GM12878 (cell line): Measurements from ENCODE around the gene SFXN5. TPM values are rescaled to one million over a fixed set of nuclear protein-coding genes. Genes with fewer than 3 reads are reported as not detected.
A peak's percentile ranks its signal among the peaks of the same experiment; 100 is the strongest.

Source experiments
- ATAC-seq: fragments of 200-7000 bp; cut with Tn5 transposase; 3 replicates; pipeline ENCODE4 v1.9.1; 2020; ENCODE audit warnings: mild to moderate bottlenecking, moderate library complexity
- BruUV-seq: library from RNA; stranded (reverse); fragments of 400-500 nt; replicated peaks from 2 replicates; lab custom pipeline; 2021; lab: Mats Ljungman, UMichigan
- CTCF ChIA-PET: fragments of 300-600 bp; sonication (Branson Sonifier 250); formaldehyde crosslinking; extraction: SDS; loops from one replicate; lab custom pipeline; 2021; ENCODE audit warnings: inconsistent platforms; lab: Yijun Ruan, JAX
- POLR2A ChIA-PET: fragments of 350-600 bp; formaldehyde crosslinking; extraction: SDS; loops from one replicate; lab custom pipeline; 2021; ENCODE audit warnings: inconsistent platforms; lab: Charles Lee
- RAD21 ChIA-PET: fragments of 300-600 bp; sonication (Branson Sonifier 250); formaldehyde crosslinking; loops from one replicate; lab custom pipeline; 2023; ENCODE audit warnings: antibody characterized with exemption; ENCODE audit not compliant: unreplicated experiment; lab: Charles Lee
- SMC1A ChIA-PET: fragments of 300-600 bp; sonication (Branson Sonifier 250); formaldehyde crosslinking; loops from one replicate; lab custom pipeline; 2023; ENCODE audit not compliant: unreplicated experiment, uncharacterized antibody; lab: Charles Lee
- DNase-seq: peaks from one replicate; pipeline ENCODE4 v3.0.0-alpha.2; 2011; ENCODE audit warnings: low read depth, low spot score
- FAIRE-seq: peaks from 3 replicates; lab custom pipeline; 2011; peaks lifted over from hg19 to GRCh38; lab: Jason Lieb, UNC
- H2AFZ ChIP-seq: 2 replicates; pipeline ENCODE4 v1.6.0; 2011; ENCODE audit warnings: low read depth, low read length, control low read depth; ENCODE audit not compliant: control insufficient read depth
- H3K27ac ChIP-seq: 2 replicates; pipeline ENCODE4 v1.5.1; 2011; ENCODE audit warnings: control low read depth; ENCODE audit not compliant: control insufficient read depth, insufficient read depth
- H3K27me3 ChIP-seq, 2 experiments: replicated peaks in 1 of 2; 2 replicates each; pipeline versions ENCODE4 v1.6.0 to v1.6.1; 2011; ENCODE audit warnings: low read length in 1 of 2; ENCODE audit not compliant: control insufficient read depth in 2 of 2, insufficient read depth in 2 of 2
- H3K36me3 ChIP-seq, 2 experiments: 2 replicates each; pipeline ENCODE4 v1.5.1; 2011; ENCODE audit warnings: low read length in 1 of 2; ENCODE audit not compliant: control insufficient read depth in 2 of 2, insufficient read depth in 2 of 2
- H3K4me1 ChIP-seq: 2 replicates; pipeline ENCODE4 v1.6.1; 2011; ENCODE audit warnings: mild to moderate bottlenecking, low read length, moderate library complexity, mixed read lengths; ENCODE audit not compliant: control insufficient read depth, insufficient read depth
- H3K4me2 ChIP-seq: 2 replicates; pipeline ENCODE4 v1.6.0; 2011; ENCODE audit warnings: control low read depth; ENCODE audit not compliant: control insufficient read depth, insufficient read depth
- H3K4me3 ChIP-seq: fragments of 200-600 bp; sonication (generic); 2 replicates; pipeline ENCODE4 v1.5.1; 2016
- H3K79me2 ChIP-seq: 2 replicates; pipeline ENCODE4 v1.6.0; 2011; ENCODE audit warnings: low read length; ENCODE audit not compliant: control insufficient read depth, insufficient read depth
- H3K9ac ChIP-seq: 2 replicates; pipeline ENCODE4 v1.8.0; 2011; ENCODE audit warnings: low read length, control low read depth, mixed read lengths; ENCODE audit not compliant: control insufficient read depth, insufficient read depth
- H3K9me3 ChIP-seq: replicated peaks from 3 replicates; pipeline ENCODE4 v1.5.1; 2011; ENCODE audit warnings: mild to moderate bottlenecking, low read length; ENCODE audit not compliant: control insufficient read depth, insufficient read depth
- H4K20me1 ChIP-seq: 2 replicates; pipeline ENCODE4 v1.6.0; 2011; ENCODE audit not compliant: control insufficient read depth, insufficient read depth
- BCL11A ChIP-seq: IDR thresholded peaks from 2 replicates; pipeline ENCODE4 v1.6.1; 2011; ENCODE audit warnings: low read depth, low read length
- BCL3 ChIP-seq: IDR thresholded peaks from 2 replicates; pipeline ENCODE4 v1.6.1; 2011; ENCODE audit warnings: borderline replicate concordance, low read depth, mild to moderate bottlenecking, moderate library complexity, low read length; ENCODE audit not compliant: insufficient read depth, poor library complexity, severe bottlenecking
- BHLHE40 ChIP-seq, 2 experiments: fragments of 450-650 bp in 1 of 2; IDR thresholded peaks; 2 replicates each; pipeline ENCODE4 v1.6.1; 2011 to 2017; ENCODE audit warnings: low read depth in 2 of 2, borderline replicate concordance in 1 of 2, improper control_type of control experiment in 1 of 2, low read length in 1 of 2, mild to moderate bottlenecking in 1 of 2
- CBX5 ChIP-seq: sonication (generic); IDR thresholded peaks from 2 replicates; pipeline ENCODE4 v1.6.1; 2016; ENCODE audit warnings: low read depth, moderate library complexity, mild to moderate bottlenecking, inconsistent platforms
- DPF2 ChIP-seq: fragments of 450-650 bp; IDR thresholded peaks from 2 replicates; pipeline ENCODE4 v1.6.1; 2017; ENCODE audit warnings: mild to moderate bottlenecking
- ESRRA ChIP-seq: IDR thresholded peaks from 2 replicates; pipeline ENCODE4 v1.6.1; 2012; ENCODE audit warnings: mild to moderate bottlenecking, low read length, improper control_type of control experiment
- GATAD2B ChIP-seq: fragments of 450-650 bp; conservative IDR thresholded peaks from 2 replicates; pipeline ENCODE4 v1.6.1; 2017; ENCODE audit warnings: low read depth, mild to moderate bottlenecking, moderate library complexity
- HDAC6 ChIP-seq: fragments of 200-600 bp; sonication (generic); IDR thresholded peaks from one replicate; pipeline ENCODE4 v1.8.0; 2017; ENCODE audit warnings: antibody characterized with exemption; ENCODE audit not compliant: unreplicated experiment
- IKZF2 ChIP-seq, 2 experiments: fragments of 450-650 bp; IDR thresholded peaks; 2 replicates each; pipeline ENCODE4 v1.6.1; 2017; ENCODE audit warnings: mild to moderate bottlenecking in 2 of 2, moderate library complexity in 2 of 2
- MTA3 ChIP-seq: IDR thresholded peaks from 2 replicates; pipeline ENCODE4 v1.6.1; 2012; ENCODE audit warnings: low read length, inconsistent platforms, borderline replicate concordance
- RELB ChIP-seq: fragments of 450-650 bp; IDR thresholded peaks from 2 replicates; pipeline ENCODE4 v1.6.1; 2017; ENCODE audit warnings: low read depth, mild to moderate bottlenecking, moderate library complexity
- TARDBP ChIP-seq: IDR thresholded peaks from 2 replicates; pipeline ENCODE4 v1.6.1; 2016; ENCODE audit warnings: borderline replicate concordance
- TCF12 ChIP-seq: IDR thresholded peaks from 2 replicates; pipeline ENCODE4 v1.6.1; 2011; ENCODE audit warnings: low read depth, mild to moderate bottlenecking, low read length
- ZNF274 ChIP-seq: IDR thresholded peaks from one replicate; pipeline ENCODE4 v1.8.0; 2011; ENCODE audit not compliant: insufficient read length, insufficient read depth
- ZNF687 ChIP-seq: fragments of 450-650 bp; IDR thresholded peaks from 2 replicates; pipeline ENCODE4 v1.6.1; 2017; ENCODE audit warnings: mild to moderate bottlenecking, moderate library complexity
- WGBS: methylation state at CpG from one replicate; pipeline ENCODE4 v1.1.6; 2016; ENCODE audit warnings: low lambda C conversion rate; ENCODE audit not compliant: insufficient replicate concordance, insufficient coverage; ENCODE audit errors: missing lambda C conversion rate; 5-methylcytosine and 5-hydroxymethylcytosine counted together
- in situ Hi-C: fragments of 300-500 bp; cut with MboI; formaldehyde crosslinking; loops from 9 replicates; pipeline ENCODE4 v1.14.3; 2018; ENCODE audit warnings: mixed read lengths
- intact Hi-C: fragments of 100-400 bp; cut with micrococcal nuclease; formaldehyde crosslinking; loops from one replicate; pipeline ENCODE4 v1.14.2; 2022; ENCODE audit not compliant: unreplicated experiment
- polyA plus RNA-seq, 11 experiments: library from polyadenylated mRNA; depleted of rRNA in 4 of 11; unstranded in 6 of 11; stranded (reverse) in 5 of 11; fragments of >200 nt; fragmentation: Nextera tagmentation in 4 of 11; fragmentation: Illumina TruSeq in 1 of 11; extraction: Ambion mirVana in 4 of 11; extraction: Trizol in 1 of 11; gene quantifications; 1 replicate in 1 of 11; 2 replicates in 10 of 11; pipeline versions ENCODE4 v1.2.1 to v1.2.3, GENCODE V29; 2011 to 2016; ENCODE audit warnings: inconsistent platforms in 2 of 11, missing spikeins in 2 of 11, low read depth in 1 of 11
- total RNA-seq, 4 experiments: library from RNA; depleted of rRNA in 3 of 4; stranded (reverse); fragments of >200 nt in 3 of 4; fragmentation: Illumina TruSeq in 1 of 4; extraction: Trizol in 1 of 4; gene quantifications; 2 replicates each; pipeline versions ENCODE4 v1.2.1 to v1.2.3, GENCODE V29; 2013 to 2021

SFXN5 gene
- total and polyA plus RNA-seq, 10 of the 15 experiments (the other 5 are each of a cell fraction or from before 2014, with no cell fraction given) = 3.3 to 15.9 (median 11.2) TPM

GRCh38 chr2:72924353-72925240, 146.9 kb downstream of the SFXN5 start:
- DNase-seq = no peak
- H3K4me3 ChIP-seq = no peak overlapping the region
- FAIRE-seq = no peak
- H3K79me2 ChIP-seq = no peaks in the 10 kb centered on the region
- no peak overlapping the region for H3K9ac ChIP-seq
- H3K36me3 ChIP-seq = no peaks in the 10 kb centered on the region
- ChIA-PET RAD21 (no interaction called here), SMC1A (interaction anchor here (2.3 to 3.8 kb wide), 2 partner anchors 9 to 10 kb away, joined by 12 to 23 read pairs; partner anchors contain the start of gene EMX1), CTCF (interaction anchor here (1.1 to 9.4 kb wide), 3 partner anchors 8 to 49 kb away, joined by 3 to 105 read pairs (median 4); partner anchors contain the start of gene EMX1), POLR2A (no interaction called here)
- intact Hi-C loops = no loop called here
- WGBS = 14% methylated on average over 52 of the region's 61 CpGs
- H4K20me1 ChIP-seq = peaks cover 2% of the 10 kb centered on the region; the same call in 1 of the 2 replicates
- BruUV-seq = no TSS peak
- no peaks in the 10 kb centered on the region; the same call in 2 of the 3 replicates for H3K9me3 ChIP-seq
- ATAC-seq = peak; percentile 62
- peaks cover 7 to 43% of the 10 kb centered on the region in 2 experiments for H3K27me3 ChIP-seq
- H3K4me2 ChIP-seq = peak overlapping the region; percentile 55; the same call in 1 of the 2 replicates
- H2AFZ ChIP-seq = no peak overlapping the region
- in situ Hi-C loops = no loop called here
- no peaks in the 10 kb centered on the region; the same call in 1 of the 2 replicates for H3K4me1 ChIP-seq
- no peak overlapping the region for H3K27ac ChIP-seq
- TF ChIP-seq HDAC6 = no peak
- TF ChIP-seq RELB = no peak
- no peak for TF ChIP-seq ESRRA
- peak; percentile 89; the same call in 1 of the 2 replicates for TF ChIP-seq TCF12
- peak in 1 of 2 experiments; percentile 40; a peak in 1 of 4 replicates for TF ChIP-seq BHLHE40 (IDR thresholded peaks at IDR 0.05; ENCODE audit: borderline replicate concordance in 1 of 2, low read depth in 2 of 2, low read length in 1 of 2)
- TF ChIP-seq GATAD2B = 0 out of 2 replicates have a peak, but pooled peaks have one; percentile 36
- TF ChIP-seq BCL3 = no peak
- no peak for TF ChIP-seq TARDBP
- no peak for TF ChIP-seq MTA3
- TF ChIP-seq DPF2 = 0 out of 2 replicates have a peak, but pooled peaks have one; percentile 12
- peak; percentile 65 for TF ChIP-seq ZNF687
- TF ChIP-seq BCL11A = 0 out of 2 replicates have a peak, but pooled peaks have one; percentile 14
- TF ChIP-seq ZNF274 = no peak
- TF ChIP-seq CBX5 = no peak
- no peak for TF ChIP-seq IKZF2 (IDR thresholded peaks at IDR 0.05)
